HCT116 (cell line): ENCODE measurements around the gene GGT5. TPM values are rescaled to one million over a fixed set of nuclear protein-coding genes. Genes with fewer than 3 reads are reported as not detected.
A peak's percentile ranks its signal among the peaks of the same experiment; 100 is the strongest.
"Not testable (repeated sequence)": the region's sequence is repeated elsewhere in the genome, so short reads cannot be mapped to it uniquely, and the experiment has no call there.

Experiments used
- ATAC-seq: fragments of 200-7000 bp; cut with Tn5 transposase; 2 replicates; pipeline ENCODE4 v1.9.1; 2020; ENCODE audit warnings: mild to moderate bottlenecking, moderate library complexity
- BruUV-seq: library from RNA; stranded (reverse); fragments of 400-500 nt; replicated peaks from 2 replicates; lab custom pipeline; 2021; lab: Mats Ljungman, UMichigan
- CTCF ChIA-PET: fragments of 300-600 bp; sonication (Branson Sonifier 250); formaldehyde crosslinking; loops from one replicate; lab custom pipeline; 2021; ENCODE audit warnings: antibody characterized with exemption; lab: Charles Lee
- POLR2A ChIA-PET: fragments of 300-600, 350-600 bp; sonication (Branson Sonifier 250); formaldehyde crosslinking; loops from one replicate; lab custom pipeline; 2021; ENCODE audit warnings: antibody characterized with exemption; lab: Charles Lee
- RAD21 ChIA-PET, 2 experiments: fragments of 300-600 bp; sonication (Branson Sonifier 250); formaldehyde crosslinking; loops; one replicate each; lab custom pipeline; 2023; ENCODE audit warnings: low total read pairs in 2 of 2; ENCODE audit not compliant: uncharacterized antibody in 2 of 2, unreplicated experiment in 2 of 2, low non-redundant PET in 1 of 2; lab: Charles Lee
- DNase-seq: peaks from one replicate; pipeline ENCODE4 v3.0.0-alpha.2; 2010; ENCODE audit warnings: low read depth, low spot score
- H2AFZ ChIP-seq: fragments of 200-600 bp; shearing (Covaris generic), sonication (generic); 2 replicates; pipeline ENCODE4 v1.6.1; 2017; ENCODE audit warnings: low read depth, mixed run types, mixed read lengths, antibody characterized with exemption, low read length; ENCODE audit not compliant: poor library complexity, severe bottlenecking
- H3K27ac ChIP-seq: 2 replicates; pipeline ENCODE4 v1.5.1; 2012; ENCODE audit warnings: low read depth, low read length
- H3K27me3 ChIP-seq: fragments of 200-600 bp; sonication (generic); 2 replicates; pipeline ENCODE4 v1.6.1; 2016; ENCODE audit warnings: mixed run types, low read length, mixed read lengths; ENCODE audit not compliant: insufficient read depth
- H3K36me3 ChIP-seq, 2 experiments: fragments of 200-500 bp in 1 of 2; fragments of 200-600 bp in 1 of 2; sonication (Bioruptor generic) in 1 of 2; sonication (generic) in 1 of 2; 2 replicates each; pipeline versions ENCODE4 v1.5.1 to v1.6.1; 2014 to 2016; ENCODE audit warnings: low read length in 2 of 2, inconsistent platforms in 1 of 2, mixed read lengths in 1 of 2, mixed run types in 1 of 2; ENCODE audit not compliant: insufficient read depth in 2 of 2, control insufficient read depth in 1 of 2
- H3K4me1 ChIP-seq, 2 experiments: fragments of 200-600 bp in 1 of 2; sonication (generic) in 1 of 2; 2 replicates each; pipeline versions ENCODE4 v1.5.1 to v1.6.1; 2012 to 2017; ENCODE audit warnings: low read length in 2 of 2, inconsistent platforms in 1 of 2, mild to moderate bottlenecking in 1 of 2, mixed read lengths in 1 of 2, mixed run types in 1 of 2, moderate library complexity in 1 of 2; ENCODE audit not compliant: insufficient read depth in 2 of 2, control insufficient read depth in 1 of 2
- H3K4me2 ChIP-seq: fragments of 200-600 bp; sonication (generic); 2 replicates; pipeline ENCODE4 v1.6.1; 2017; ENCODE audit warnings: mixed run types, low read length, mixed read lengths
- H3K4me3 ChIP-seq, 2 experiments: fragments of 200-600 bp in 1 of 2; sonication (generic) in 1 of 2; replicated peaks in 1 of 2; 2 replicates each; pipeline ENCODE4 v1.5.1; 2011 to 2016; ENCODE audit warnings: low read length in 2 of 2, control low read depth in 1 of 2, low read depth in 1 of 2, mild to moderate bottlenecking in 1 of 2, mixed read lengths in 1 of 2, mixed run types in 1 of 2
- H3K79me2 ChIP-seq: fragments of 200-600 bp; sonication (generic); 2 replicates; pipeline ENCODE4 v1.6.1; 2017; ENCODE audit warnings: mild to moderate bottlenecking, mixed run types, low read length, moderate library complexity, mixed read lengths; ENCODE audit not compliant: insufficient read depth
- H3K9ac ChIP-seq: fragments of 200-600 bp; sonication (generic); 2 replicates; pipeline ENCODE4 v1.6.1; 2016; ENCODE audit warnings: low read length, mixed read lengths
- H3K9me2 ChIP-seq: fragments of 200-600 bp; sonication (generic), shearing (Covaris generic); 2 replicates; pipeline ENCODE4 v1.6.1; 2017; ENCODE audit warnings: mixed run types, mild to moderate bottlenecking, moderate library complexity; ENCODE audit not compliant: insufficient read depth
- H3K9me3 ChIP-seq, 2 experiments: fragments of 200-500 bp in 1 of 2; fragments of 200-600 bp in 1 of 2; sonication (Bioruptor generic) in 1 of 2; sonication (generic) in 1 of 2; 2 replicates each; pipeline ENCODE4 v1.6.1; 2014 to 2017; ENCODE audit warnings: low read length in 2 of 2, mixed read lengths in 2 of 2, inconsistent platforms in 1 of 2, low read depth in 1 of 2, mild to moderate bottlenecking in 1 of 2, mixed run types in 1 of 2, moderate library complexity in 1 of 2; ENCODE audit not compliant: control insufficient read depth in 1 of 2, insufficient read depth in 1 of 2
- H4K20me1 ChIP-seq: fragments of 200-600 bp; sonication (generic), shearing (Covaris generic); 2 replicates; pipeline ENCODE4 v1.6.1; 2017; ENCODE audit warnings: mixed run types, mild to moderate bottlenecking, moderate library complexity; ENCODE audit not compliant: insufficient read depth
- EGR1 ChIP-seq: IDR thresholded peaks from 2 replicates; pipeline ENCODE4 v1.6.1; 2012; ENCODE audit warnings: low read depth
- EZH2phosphoT487 ChIP-seq: fragments of 200-600 bp; IDR thresholded peaks from 2 replicates; pipeline ENCODE4 v1.6.1; 2018; ENCODE audit warnings: antibody characterized with exemption, borderline replicate concordance
- FOSL1 ChIP-seq: IDR thresholded peaks from 2 replicates; pipeline ENCODE4 v1.6.1; 2012; ENCODE audit warnings: low read depth
- JUND ChIP-seq: IDR thresholded peaks from 2 replicates; pipeline ENCODE4 v1.6.1; 2012
- RAD21 ChIP-seq: IDR thresholded peaks from 2 replicates; pipeline ENCODE4 v1.6.1; 2012; ENCODE audit warnings: low read depth, mild to moderate bottlenecking
- intact Hi-C: fragments of 100-400 bp; cut with micrococcal nuclease; formaldehyde crosslinking; loops from 2 replicates; pipeline ENCODE4 v1.10.0; 2022
- total RNA-seq: library from RNA; stranded (reverse); gene quantifications from one replicate; pipeline ENCODE4 v1.2.1, GENCODE V29; 2021; ENCODE audit not compliant: unreplicated experiment
- TF ChIP-seq, protein P1 (sequence below): IDR thresholded peaks from 2 replicates; pipeline ENCODE4 v1.6.1; 2012
- TF ChIP-seq, protein P2 (sequence below), 3 experiments: fragments of 200-600 bp in 1 of 3; sonication (generic) in 1 of 3; IDR thresholded peaks in 2 of 3; conservative IDR thresholded peaks in 1 of 3; 2 replicates each; pipeline ENCODE4 v1.5.1; 2012 to 2017; ENCODE audit warnings: low read depth in 2 of 3, low read length in 2 of 3, antibody characterized with exemption in 1 of 3, borderline replicate concordance in 1 of 3, control low read depth in 1 of 3, mild to moderate bottlenecking in 1 of 3, mixed read lengths in 1 of 3, mixed run types in 1 of 3, moderate library complexity in 1 of 3; ENCODE audit not compliant: insufficient read depth in 1 of 3

Gene GGT5
- total RNA-seq, 1 experiment from 2014 or later: 0.57 TPM

DNA sequence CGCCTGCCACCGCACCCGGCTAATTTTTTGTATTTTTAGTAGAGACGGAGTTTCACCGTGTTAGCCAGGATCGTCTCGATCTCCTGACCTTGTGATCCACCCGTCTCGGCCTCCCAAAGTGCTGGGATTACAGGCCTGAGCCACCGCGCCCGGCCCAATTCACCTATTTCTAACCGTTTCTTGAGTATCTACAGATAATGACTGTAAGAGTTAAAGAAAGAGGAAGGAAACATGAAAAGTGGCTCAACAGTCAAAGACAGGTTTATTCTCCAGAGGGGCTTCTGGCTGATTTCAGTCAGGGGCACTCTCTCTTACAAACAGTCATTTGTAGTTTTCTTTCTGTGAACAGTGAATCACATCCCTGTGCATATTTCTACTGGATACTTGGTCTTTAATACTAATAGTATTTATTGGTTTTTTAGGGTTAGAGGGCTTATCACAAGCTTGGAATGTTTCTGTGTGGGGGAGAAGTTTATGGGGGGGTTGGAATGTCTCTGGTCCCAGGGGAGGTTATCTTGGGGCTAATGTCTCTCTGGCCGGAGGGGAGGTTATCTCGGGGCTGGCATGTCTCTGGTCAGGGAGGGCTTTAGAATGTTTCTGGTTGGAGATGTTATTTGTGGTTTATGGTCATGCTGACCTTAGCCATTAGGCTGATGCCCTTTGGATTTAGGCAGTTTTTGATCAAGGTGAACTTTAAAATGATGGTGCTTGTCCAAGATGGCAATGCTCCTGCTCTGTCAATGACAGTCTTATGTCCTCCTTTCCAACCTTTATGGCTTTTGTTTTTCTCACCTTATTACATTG, 38.2 kb downstream of the GGT5 start:
- BruUV-seq: TSS peak; percentile 45
- H3K36me3 ChIP-seq, intact Hi-C loops, H3K27me3 ChIP-seq, H2AFZ ChIP-seq, H3K9me2 ChIP-seq, H4K20me1 ChIP-seq, DNase-seq, H3K9me3 ChIP-seq, H3K79me2 ChIP-seq: not testable (repeated sequence)
- peak overlapping the region; percentile 100 for H3K27ac ChIP-seq
- ChIA-PET CTCF (interaction anchor here (0.9 to 1.8 kb wide), 7 partner anchors 11 to 41 kb away, joined by 3 to 13 read pairs (median 4); no protein-coding TSS in a partner anchor), RAD21 (interaction anchor here (0.6 to 1.6 kb wide), 2 partner anchors 17 to 25 kb away, joined by 4 to 5 read pairs; no protein-coding TSS in a partner anchor), POLR2A (interaction anchor here (0.6 to 2.8 kb wide), 4 partner anchors 8 to 15 kb away, joined by 3 to 8 read pairs (median 4); no protein-coding TSS in a partner anchor)
- H3K4me3 ChIP-seq: peak overlapping the region; percentile 17 to 26
- TF ChIP-seq, protein P1, sequence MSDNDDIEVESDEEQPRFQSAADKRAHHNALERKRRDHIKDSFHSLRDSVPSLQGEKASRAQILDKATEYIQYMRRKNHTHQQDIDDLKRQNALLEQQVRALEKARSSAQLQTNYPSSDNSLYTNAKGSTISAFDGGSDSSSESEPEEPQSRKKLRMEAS: peak; percentile 3; the same call in 1 of the 2 replicates
- peak overlapping the region; percentile 65 for H3K9ac ChIP-seq
- H3K4me1 ChIP-seq: peaks cover 85 to 93% of the 10 kb centered on the region in 2 experiments
- ATAC-seq: peak; percentile 5; the same call in 1 of the 2 replicates
- peak overlapping the region; percentile 71 for H3K4me2 ChIP-seq

DNA sequence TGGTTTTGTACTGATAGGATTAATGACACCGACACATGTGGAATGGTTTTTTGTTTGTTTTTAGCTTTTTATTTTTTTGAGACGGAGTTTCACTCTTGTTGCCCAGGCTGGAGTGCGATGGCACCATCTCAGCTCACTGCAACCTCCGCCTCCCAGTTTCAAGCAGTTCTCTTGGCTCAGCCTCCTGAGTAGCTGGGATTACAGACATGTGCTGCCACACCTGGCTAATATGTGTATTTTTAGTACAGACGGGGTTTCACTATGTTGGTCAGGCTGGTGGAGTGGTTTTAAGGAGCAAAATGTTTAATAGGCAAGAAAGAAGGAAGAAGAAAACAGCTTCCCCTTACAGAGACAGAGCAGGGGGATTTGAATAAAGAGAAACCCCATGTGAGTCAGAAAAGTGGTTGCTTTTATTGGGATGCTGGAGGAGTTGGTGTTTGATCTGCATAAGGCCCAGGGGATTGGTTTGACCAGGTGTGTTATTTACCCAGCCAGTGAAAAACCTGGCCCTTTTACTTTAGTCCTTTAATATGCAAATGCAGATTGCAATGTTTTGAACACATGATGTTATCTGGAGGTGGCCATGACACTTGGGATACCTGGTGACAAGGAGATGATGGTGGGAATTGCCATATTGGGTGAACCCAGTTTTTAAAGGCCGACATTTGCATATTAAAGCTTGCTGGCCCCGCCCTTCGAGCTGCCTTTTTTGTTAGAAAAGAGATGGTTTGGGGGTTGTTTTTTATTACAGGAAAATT, 39.3 kb downstream of the GGT5 start:
- Histone ChIP-seq H3K9me2 (no peaks in the 10 kb centered on the region), H3K9me3 (no peaks in the 10 kb centered on the region), H3K9ac (peak overlapping the region; percentile 42), H3K27me3 (no peaks in the 10 kb centered on the region), H3K4me1 (peaks cover 92 to 99% of the 10 kb centered on the region in 2 experiments), H3K79me2 (no peaks in the 10 kb centered on the region), H3K4me3 (no peak overlapping the region), H3K4me2 (peak overlapping the region; percentile 55), H4K20me1 (no peaks in the 10 kb centered on the region), H3K27ac (peak overlapping the region; percentile 100), H3K36me3 (no peaks in the 10 kb centered on the region), H2AFZ (peak overlapping the region; percentile 19)
- DNase-seq (no peak), ATAC-seq (no peak)
- POLR2A ChIA-PET: interaction anchor here (1.4 to 2.8 kb wide), 2 partner anchors 9 kb away, joined by 4 to 8 read pairs; no protein-coding TSS in a partner anchor
- BruUV-seq: no TSS peak
- intact Hi-C loops: no loop called here
- CTCF ChIA-PET: interaction anchor here (1.0 to 1.8 kb wide), 6 partner anchors 9 to 42 kb away, joined by 3 to 11 read pairs (median 4); no protein-coding TSS in a partner anchor
- RAD21 ChIA-PET: interaction anchor here (0.6 to 1.6 kb wide), 2 partner anchors 16 to 26 kb away, joined by 4 to 5 read pairs; no protein-coding TSS in a partner anchor
- TF ChIP-seq RAD21 (peak; percentile 33; the same call in 1 of the 2 replicates), EZH2phosphoT487 (no peak), FOSL1 (0 out of 2 replicates have a peak, but pooled peaks have one; percentile 10), EGR1 (no peak), JUND (no peak)
- TF ChIP-seq, protein P2, sequence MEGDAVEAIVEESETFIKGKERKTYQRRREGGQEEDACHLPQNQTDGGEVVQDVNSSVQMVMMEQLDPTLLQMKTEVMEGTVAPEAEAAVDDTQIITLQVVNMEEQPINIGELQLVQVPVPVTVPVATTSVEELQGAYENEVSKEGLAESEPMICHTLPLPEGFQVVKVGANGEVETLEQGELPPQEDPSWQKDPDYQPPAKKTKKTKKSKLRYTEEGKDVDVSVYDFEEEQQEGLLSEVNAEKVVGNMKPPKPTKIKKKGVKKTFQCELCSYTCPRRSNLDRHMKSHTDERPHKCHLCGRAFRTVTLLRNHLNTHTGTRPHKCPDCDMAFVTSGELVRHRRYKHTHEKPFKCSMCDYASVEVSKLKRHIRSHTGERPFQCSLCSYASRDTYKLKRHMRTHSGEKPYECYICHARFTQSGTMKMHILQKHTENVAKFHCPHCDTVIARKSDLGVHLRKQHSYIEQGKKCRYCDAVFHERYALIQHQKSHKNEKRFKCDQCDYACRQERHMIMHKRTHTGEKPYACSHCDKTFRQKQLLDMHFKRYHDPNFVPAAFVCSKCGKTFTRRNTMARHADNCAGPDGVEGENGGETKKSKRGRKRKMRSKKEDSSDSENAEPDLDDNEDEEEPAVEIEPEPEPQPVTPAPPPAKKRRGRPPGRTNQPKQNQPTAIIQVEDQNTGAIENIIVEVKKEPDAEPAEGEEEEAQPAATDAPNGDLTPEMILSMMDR (IDR thresholded peaks at IDR 0.05 in 2 of 3, conservative IDR thresholded peaks at IDR 0.05 in 1 of 3; ENCODE audit: borderline replicate concordance in 1 of 3, insufficient read depth in 1 of 3, low read depth in 2 of 3, low read length in 2 of 3): peak; percentile 5 to 42 (median 8); a peak in 2 of 6 replicates
- TF ChIP-seq, protein P1: peak; percentile 35; the same call in 1 of the 2 replicates
